Brain pericyte (primary cell): Measurements from ENCODE around the gene CNNM3.
"Not testable (repeated sequence)": the region's sequence is repeated elsewhere in the genome, so short reads cannot be mapped to it uniquely, and the experiment has no call there.

Source experiments
- DNase-seq: peaks from one replicate; pipeline ENCODE4 v3.0.0-alpha.2; 2012; ENCODE audit warnings: low read depth, low spot score

Gene CNNM3

DNA sequence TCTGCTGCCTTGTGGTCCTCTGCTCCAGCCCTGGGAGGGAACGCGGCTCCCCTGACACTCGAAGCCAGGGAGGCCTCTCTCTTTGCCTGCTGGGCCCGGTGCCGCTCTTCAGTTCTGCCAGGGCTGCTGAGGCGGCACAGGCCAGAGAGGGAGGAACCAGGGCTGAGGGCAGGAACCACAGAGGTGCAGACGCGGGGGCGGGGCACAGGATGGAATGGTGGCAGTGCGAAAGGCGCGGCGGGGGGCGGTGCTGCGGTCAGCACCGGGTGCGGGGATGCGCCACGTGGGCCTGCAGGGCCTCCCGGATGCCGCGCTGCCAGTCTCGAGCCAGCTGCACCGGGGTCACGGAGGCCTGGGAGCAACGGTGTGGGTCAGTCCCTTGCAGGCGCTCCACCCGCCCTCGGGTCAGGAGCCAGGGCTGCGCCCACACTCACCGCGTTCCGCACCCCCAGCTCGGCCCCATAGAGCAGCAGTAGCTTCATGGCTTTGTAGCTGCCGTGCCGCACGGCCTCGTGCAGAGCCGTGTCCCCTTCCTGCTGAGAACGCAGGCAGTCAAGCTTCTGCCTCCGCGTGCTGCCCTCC lies 23.3 kb downstream of the CNNM3 start:
- no peak for DNase-seq

DNA sequence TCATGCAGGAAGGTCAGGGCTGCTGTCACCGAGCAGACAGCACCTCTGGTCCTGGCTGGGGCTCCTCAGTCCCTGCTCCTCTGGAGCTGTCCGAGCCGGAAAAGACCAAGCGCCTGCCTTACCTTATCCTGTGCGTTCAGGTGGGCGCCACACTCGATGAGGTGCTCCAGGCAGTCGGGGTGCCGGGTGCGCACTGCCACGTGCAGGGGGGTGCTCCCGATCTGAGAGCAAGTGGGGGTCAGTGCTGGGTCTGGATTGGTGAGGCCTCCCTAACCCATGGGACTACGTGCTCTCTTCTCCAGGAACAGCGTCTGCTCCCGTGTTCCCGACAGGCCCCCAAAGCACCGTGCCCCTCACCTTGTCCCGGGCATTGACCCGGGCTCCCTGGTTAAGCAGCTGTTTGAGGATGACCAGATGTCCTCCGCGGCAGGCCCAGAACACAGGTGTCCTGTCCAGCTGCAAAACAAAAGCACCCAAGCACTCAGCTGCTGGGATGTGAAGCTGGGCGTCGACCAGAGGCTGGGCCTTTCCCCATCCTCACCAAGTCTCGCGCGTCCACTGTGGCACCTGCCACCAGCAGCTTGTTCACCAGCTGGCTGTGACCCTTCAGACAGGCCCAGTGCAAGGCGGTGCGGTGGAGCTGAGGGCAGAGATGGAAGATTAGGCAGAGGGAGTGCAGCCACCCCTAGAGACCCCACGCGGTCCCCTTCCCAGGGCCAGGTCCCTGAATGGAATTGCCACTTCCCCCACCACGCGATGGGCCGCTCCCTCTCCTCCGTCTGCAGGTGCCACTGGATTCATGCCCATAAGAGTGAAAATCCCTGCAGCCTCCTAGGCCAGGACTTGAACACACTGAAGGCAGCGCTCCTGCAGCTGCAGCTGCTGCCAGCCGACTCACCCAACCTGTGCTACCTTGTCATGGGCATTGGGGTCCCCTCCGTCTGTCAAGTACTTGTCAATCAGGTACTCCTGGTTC lies 24.1 kb downstream of the CNNM3 start:
- DNase-seq, result no peak

DNA sequence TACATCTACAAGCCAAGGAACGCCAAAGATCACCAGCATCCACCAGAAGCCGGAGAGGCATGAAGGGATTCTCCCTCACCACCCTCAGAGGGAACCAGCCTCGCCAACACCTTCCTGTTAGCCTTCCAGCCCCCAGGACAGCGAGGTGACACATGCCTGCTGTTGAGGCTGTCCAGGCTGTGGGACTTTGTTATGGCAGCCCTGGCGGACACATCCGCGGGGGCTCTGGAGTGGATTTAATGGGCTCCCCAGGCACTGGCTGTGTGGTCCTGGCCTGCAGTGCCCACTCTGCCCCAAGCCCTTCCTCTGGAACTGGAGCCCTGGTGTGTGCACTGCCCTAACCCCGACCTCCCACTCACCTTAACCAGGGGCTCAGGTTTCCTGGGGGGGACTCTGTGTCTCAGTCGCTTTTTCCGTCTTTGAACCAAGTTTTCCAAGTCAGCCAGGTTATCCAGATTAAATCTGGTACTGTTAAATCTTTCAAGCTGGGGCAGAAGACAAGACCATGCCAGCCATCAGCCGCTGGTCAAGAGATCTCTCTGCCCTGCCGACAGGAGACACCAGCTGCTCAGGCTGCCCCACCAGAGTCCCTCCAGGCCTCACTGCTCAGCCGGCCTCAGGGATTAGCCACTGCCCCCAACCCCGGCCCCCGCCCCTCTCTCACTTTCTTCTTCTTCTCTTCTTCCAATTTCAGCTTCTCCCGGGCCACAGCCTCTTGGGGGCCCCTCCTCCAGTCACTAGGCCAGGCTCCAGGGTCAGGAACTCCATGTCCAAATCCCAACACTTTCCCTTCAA lies 25.8 kb downstream of the CNNM3 start:
- DNase-seq, result no peak

DNA sequence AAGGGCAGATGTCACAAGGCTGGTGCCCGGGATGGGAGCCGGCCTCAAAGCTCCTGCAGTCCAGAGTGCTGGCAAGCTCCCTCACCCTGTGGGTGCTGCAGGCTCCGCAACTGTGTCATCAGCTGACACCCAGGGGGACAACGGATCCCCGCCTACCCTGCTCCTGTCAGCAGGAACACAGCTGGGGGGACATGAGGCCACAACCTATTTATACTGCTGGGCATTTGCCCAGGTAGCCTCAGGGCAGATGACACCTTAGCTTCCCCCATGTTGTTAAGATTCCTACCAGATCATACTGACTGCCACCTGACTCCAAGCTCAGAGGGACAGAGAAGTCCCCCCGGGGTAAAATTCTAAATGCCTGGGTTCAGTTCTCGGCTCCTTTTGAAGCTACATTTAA lies 26.5 kb downstream of the CNNM3 start:
- DNase-seq, result no peak

DNA sequence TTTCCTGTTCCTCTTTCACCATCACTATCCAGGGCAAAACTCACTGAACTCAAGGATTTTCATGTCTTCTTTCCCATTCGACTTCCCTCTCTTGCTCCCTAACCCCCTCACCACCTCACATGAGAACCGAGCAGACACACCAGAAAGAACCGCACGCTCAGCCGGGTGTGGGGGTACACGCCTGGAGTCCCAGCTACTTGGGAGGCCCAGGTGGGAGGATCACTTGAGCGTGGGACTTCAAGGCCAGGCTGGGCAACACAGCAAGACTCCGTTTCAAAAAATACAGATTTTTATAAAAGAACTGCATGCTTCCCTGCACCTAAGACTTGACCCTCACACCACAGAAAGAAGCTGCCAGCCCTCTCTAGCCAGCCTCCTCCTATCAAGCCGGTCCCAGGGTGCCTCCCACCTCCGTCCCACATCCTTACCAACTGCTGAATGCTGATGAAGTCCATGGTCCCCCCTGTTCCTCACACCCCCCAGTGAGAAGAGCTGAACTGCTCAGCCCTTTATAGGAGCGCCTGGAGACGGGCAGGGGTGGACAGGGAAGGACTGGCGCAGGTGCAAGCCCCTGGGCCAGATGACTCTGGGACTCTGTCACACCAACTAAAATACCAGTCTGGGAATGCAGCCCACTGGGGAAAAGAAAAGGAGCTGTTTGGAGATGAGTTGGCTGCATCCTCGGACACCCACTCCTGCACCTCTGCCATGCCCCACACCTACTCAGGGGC lies 27.6 kb downstream of the CNNM3 start, which contains the start of gene ANKRD23:
TSS of gene ANKRD23 (minus strand) at position 484 of the 731 bp plus-strand sequence. CDS start at position 455, 29 bp downstream.
- DNase-seq, result no peak

DNA sequence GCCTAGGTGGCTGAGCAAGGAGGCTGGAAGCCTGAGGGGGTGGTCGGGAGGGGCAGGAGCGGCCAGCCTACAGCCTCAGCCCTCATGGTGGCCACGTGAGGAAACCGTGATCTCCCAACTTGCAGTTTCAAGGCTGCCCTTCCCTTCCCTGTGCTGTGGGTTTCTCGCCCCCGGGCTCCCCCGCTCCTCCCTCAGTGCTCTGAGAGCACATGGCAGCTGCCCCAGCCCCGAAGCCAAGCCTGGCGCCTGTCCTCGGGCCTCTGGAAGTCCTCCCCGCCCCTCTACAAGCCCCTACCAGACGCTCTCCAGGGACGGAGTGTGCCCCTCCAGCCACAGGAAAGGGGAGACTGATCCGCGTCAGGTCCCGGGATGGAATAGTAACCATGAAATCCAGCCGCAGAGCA lies 28.3 kb downstream of the CNNM3 start:
- DNase-seq, result no peak

- DNase-seq, result no peak
Observed at GRCh38 chr2:96846825-96847224, 30.8 kb downstream of the CNNM3 start.

- DNase-seq, result no peak
Observed at GRCh38 chr2:96847586-96847985, 31.5 kb downstream of the CNNM3 start.

- no peak for DNase-seq
Observed at GRCh38 chr2:96848264-96848663, 32.2 kb downstream of the CNNM3 start.

DNA sequence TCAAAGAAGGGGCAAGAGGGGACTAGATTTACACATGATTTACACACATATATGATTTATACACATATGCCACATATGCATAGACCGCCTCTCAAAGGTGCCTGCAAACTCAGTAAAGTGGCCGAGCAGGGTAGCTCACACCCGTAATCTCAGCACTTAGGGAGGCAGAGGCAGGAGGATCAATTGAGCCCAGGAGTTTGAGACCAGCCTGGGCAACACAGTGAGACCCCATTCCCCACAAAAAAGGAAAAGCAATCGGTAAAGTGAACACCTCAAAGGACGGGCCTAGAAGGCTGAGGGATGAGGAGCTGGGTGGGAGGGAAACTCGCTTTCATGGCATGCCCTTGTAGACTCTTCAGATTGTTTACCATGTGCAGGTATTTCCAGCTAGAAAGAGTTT lies 36.6 kb downstream of the CNNM3 start:
- no peak for DNase-seq

DNA sequence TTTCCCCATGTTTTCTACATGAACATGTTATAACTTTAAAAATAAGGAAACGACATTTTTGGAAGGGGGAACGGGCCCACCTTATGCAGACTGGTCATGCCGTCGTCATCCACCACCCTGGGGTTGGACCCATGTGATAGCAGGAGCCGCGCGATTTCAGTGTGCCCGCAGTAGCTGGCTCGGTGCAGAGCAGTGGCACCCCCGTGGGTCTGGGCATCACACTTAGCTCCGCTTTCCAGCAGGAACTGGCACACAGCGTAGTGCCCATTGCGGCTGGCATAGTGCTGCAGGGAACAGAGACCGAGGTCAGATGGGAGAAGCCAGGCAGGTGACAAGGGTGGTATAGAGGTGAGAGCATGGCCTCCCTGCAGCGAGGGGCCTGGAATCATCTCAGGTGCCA lies 37.3 kb downstream of the CNNM3 start:
- DNase-seq, result no peak

- no peak for DNase-seq
Observed at GRCh38 chr2:96856776-96857666, 41.0 kb downstream of the CNNM3 start.

GRCh38 chr2:96857667-96858372 lies 41.8 kb downstream of the CNNM3 start, which contains the start of gene ANKRD39:
ANKRD39 (minus strand) TSS chr2:96858016; CDS start chr2:96857987, 29 bp downstream.
- DNase-seq, result peak; percentile 97

GRCh38 chr2:96859099-96859649 lies 43.1 kb downstream of the CNNM3 start:
- DNase-seq, result no peak

DNA sequence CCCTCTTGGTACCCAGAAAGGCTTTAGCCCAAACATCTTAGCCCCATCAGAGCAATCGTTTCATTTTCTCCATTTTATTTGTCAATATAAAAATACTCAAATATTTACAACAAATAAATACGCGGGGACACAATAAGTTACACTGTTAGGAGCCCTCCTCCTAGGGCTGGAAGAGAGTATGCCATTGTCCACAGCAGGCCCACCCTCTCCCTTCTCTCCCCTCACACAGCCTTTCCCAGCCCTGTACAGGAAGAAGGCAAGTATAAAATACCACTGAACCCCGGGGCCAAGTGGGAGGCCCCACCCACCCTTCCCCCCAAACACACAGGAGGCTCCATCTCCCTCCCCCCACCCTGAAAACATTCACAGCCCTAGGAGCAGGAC lies 43.6 kb downstream of the CNNM3 start:
- DNase-seq, result no peak

DNA sequence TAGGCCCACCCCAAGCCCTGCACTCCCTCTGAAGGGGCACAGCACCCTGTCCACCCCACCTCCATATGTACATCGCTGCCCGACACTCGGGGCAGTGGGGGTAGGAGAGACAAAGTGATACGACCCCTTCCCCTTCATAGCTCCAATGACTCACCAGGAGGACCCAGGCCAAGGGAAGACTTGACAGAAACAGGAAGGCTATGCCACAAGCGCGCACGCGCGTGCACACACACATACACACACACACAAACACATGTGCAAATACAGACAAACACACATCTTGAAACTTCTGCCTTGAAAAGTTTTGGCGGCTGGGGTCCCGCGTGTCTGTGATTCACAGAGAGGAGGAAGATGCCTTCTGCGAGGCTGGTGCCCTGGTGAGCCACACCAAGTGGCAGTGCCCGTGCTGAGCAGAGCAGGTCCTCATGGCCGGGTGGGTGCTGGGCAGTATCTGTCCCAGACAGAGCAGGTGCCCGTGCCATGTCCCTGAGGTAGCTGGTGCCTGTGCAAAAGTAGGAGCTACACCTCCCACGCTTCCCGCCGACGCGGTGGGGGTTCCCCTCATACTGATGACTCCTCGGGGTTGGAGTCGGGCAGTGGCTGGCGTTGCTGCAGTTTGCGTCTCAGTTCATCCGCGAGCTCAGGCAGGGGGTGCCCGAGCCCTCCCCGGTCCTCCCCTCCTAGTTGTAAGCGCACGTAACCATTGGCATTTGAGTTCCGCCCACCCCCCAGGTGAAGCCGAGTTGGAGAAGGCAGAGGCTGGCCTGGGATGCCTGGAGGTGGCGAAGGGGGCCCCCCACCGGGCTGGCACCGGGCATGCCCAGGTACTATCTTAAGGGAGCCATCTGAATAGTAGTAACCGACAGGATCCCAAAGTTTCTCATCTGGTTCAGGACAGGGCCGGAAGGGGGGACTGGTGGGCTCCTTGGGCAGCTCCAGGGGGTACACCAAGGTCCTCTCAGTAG lies 44.3 kb downstream of the CNNM3 start:
- DNase-seq, result no peak

- no peak for DNase-seq
Observed at GRCh38 chr2:96861074-96861473, 45.0 kb downstream of the CNNM3 start.

GRCh38 chr2:96863056-96863455 lies 47.0 kb downstream of the CNNM3 start:
- DNase-seq, result not testable (repeated sequence)
